GM19438 (cell line): ENCODE results near the gene MMP17.

Experiments used
- ATAC-seq: cut with Tn5 transposase; IDR thresholded peaks from one replicate; pipeline ENCODE4 v1.9.1; 2021; ENCODE audit warnings: low read depth; ENCODE audit not compliant: unreplicated experiment

Gene MMP17

GRCh38 chr12:131847456-131847855 is 19.3 kb downstream of the MMP17 start:
- ATAC-seq = no peak

DNA sequence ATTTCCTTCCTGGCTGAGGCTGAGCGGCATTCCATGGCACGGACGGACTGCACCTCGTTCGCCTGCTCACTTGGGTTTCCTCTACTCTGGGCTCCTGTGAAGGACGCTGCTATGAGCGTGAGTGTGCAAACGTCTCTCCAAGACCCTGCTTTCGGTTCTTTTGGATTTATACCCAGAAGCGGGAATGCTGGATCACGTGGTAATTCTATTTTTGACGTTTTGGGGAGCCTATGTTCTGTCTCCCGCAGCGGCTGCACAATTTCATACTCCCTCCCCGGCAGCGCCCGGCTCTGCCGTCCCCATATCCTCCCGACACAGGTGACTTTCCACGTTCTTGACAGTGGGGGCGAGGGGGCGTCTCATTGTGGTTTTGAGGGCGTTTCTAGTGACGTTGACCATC is 20.6 kb downstream of the MMP17 start:
- ATAC-seq = no peak

- no peak for ATAC-seq
Measured at GRCh38 chr12:131849700-131850553, 21.7 kb downstream of the MMP17 start.

DNA sequence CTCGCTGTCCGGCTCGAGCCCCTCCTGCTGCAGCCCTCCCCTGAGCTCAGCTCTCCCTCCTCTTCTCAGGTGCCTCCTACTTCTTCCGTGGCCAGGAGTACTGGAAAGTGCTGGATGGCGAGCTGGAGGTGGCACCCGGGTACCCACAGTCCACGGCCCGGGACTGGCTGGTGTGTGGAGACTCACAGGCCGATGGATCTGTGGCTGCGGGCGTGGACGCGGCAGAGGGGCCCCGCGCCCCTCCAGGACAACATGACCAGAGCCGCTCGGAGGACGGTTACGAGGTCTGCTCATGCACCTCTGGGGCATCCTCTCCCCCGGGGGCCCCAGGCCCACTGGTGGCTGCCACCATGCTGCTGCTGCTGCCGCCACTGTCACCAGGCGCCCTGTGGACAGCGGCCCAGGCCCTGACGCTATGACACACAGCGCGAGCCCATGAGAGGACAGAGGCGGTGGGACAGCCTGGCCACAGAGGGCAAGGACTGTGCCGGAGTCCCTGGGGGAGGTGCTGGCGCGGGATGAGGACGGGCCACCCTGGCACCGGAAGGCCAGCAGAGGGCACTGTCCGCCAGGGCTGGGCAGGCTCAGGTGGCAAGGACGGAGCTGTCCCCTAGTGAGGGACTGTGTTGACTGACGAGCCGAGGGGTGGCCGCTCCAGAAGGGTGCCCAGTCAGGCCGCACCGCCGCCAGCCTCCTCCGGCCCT is 22.8 kb downstream of the MMP17 start:
- ATAC-seq = no peak

DNA sequence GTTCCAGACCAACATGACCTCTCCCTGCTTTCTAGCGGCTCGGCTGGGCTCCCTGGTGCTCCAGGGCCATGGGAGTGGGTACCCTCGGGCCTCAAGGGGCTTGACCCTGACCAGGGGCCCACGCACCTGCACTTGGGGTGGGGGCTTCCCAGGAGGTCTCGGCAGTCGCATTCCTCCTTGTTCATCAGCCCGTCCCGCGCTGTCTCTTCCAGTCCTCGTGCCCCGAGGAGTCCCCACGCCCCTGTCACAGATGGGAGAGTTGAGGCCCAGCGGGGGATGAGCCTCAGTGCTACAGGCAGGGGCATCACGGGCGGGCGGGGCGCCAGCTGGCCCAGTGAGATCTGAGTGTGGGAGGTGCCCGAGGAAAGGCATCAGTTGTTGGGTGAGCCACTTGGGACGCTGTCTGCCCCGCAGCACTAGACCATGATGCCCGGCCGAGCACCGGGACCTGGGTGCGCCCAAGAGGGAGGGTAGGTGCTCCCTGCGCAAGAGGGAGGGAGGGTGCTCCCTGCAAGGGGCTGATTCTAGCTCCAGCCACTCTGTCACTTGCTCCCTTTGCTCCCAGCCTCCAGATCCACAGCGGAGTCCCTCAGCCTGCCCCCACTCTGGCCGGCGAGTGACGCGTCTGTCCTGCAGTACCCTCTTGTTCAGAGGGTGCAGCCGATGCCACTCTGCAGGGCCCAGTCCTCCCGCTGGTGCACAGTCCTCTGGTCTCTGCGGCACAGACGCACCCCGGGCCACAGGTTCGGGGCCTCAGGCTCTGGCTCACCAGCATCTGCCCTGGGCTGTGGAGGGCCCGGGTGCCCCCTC is 23.8 kb downstream of the MMP17 start:
- no peak for ATAC-seq

GRCh38 chr12:131852551-131853299 is 24.5 kb downstream of the MMP17 start:
- ATAC-seq = no peak

DNA sequence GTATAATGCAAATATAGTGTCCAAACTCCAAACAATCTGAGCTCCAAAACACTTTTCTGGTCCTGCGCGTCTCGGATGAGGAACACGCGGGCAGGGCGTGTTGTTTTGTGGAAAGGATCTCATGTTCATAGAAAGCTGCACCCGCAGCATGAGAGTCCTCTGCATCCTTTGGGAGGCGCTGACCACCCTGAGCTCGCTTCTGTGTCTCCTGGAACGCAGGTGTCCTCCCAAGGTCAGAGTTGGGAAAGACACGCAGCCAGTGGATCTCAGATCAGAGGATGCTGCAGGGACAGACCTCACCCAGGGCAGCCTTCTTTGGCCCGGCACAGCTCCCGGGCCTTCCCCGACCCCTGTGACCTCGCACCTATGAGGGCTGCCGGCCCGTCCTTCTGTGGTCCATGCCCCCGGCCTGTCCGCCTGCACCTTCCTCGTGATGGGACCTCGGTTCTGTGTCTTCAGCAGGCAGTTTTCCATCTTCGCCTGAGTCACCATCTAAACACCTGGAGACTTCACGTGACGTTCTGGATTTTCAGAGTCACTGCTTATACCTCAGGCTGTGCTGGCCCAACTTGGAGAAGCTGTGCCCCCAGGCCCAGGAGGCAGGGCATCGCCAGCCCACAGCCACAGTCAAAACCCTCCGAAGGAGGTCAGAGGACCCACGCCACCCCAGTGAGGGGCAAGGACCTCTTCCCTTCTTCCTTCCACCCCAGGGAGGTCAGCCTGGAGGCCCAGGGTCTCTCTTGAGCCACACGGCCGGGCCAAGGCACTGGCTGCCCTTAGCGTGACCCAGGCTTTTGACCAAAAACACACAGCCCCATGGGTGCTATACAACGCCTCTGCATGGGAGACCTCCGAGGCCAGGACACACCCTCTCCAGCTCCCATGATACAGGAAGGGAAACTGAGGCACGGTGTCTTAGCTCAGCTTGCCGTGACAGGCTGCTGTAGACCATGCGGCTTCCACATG is 25.9 kb downstream of the MMP17 start:
- ATAC-seq = no peak

- ATAC-seq = no peak
Measured at GRCh38 chr12:131854861-131855476, 26.8 kb downstream of the MMP17 start.

GRCh38 chr12:131855521-131856142 is 27.4 kb downstream of the MMP17 start:
- ATAC-seq = no peak

- no peak for ATAC-seq
Measured at GRCh38 chr12:131856366-131857097, 28.3 kb downstream of the MMP17 start.

DNA sequence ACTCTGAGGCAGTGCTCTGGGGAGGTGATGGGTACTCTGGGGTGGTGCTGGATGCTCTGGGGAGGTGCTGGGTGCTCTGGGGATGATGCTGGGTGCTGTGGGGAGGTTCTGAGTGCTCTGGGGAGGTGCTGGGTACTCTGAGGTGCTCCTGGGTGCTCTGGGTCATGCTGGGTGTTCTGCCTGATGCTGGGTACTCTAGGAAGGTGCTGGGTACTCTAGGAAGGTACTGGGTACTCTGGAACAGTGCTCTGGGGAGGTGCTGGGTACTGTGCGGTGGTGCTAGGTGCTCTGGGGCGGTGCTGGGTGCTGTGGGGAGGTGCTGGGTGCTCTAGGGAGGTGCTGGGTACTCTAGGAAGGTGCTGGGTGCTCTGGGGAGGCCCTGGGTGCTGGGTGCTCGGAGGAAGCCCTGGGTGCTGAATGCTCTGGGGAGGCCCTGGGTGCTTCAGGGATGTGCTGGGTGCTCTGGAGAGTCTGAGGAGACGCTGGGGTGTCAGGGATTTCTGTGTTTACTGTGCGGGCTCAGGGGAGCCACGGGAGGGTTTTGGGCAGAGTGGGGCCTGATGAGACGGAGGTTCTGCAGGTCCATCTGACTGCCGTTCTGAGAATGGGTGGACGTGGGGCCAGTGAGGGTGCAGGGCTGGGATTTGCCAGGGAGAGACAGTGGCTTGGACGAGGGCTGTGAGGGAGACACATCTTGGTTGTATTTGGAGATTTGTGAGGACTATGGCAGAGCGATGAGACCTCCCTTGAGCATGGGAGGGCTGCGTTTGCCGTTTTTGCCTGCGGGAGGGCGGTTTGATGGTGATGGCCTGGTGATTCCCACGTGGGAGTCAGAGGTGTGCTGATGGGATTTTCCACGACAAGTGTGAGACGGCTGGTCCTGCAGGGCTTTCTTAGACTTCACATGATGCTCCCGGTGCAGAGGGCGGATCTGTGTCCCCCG is 30.0 kb downstream of the MMP17 start:
- ATAC-seq = no peak

DNA sequence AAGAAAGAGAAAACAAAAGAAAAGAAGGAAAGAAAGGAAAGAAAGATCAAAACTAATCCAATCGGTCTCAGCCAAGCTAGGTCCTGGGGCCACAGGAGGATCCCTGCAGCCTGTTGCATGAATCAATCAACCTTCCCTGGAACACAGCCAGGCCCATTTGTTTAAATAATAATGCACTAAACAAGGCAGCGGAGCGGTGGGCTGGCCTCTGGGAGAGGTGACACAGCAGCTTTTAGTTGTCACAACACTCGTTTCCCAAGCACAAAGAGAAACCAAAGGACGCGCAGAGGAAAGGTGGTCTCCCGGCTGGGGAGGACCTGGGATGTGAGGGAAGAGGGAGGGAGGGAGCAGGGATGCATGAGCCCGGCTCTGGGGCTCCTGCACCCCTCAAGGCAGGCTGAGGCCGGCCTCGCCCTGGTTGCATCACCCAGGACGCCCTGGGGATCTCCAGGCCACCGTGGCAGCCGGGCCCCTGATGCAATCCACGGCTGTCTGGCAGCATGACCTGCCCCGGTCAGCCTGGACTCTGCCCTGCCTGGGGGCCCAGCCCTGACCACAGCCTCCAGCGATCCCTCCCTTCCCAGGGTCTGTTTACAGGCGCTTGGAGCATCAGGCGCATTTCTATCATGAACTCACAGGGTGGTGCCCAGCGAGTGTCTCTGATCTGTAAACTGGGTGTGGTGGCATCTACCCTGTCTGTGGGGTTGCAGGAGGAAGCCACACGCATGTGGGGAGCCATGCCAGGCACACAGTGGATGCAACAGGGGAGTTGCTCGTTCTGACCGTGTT is 32.5 kb downstream of the MMP17 start:
- no peak for ATAC-seq

DNA sequence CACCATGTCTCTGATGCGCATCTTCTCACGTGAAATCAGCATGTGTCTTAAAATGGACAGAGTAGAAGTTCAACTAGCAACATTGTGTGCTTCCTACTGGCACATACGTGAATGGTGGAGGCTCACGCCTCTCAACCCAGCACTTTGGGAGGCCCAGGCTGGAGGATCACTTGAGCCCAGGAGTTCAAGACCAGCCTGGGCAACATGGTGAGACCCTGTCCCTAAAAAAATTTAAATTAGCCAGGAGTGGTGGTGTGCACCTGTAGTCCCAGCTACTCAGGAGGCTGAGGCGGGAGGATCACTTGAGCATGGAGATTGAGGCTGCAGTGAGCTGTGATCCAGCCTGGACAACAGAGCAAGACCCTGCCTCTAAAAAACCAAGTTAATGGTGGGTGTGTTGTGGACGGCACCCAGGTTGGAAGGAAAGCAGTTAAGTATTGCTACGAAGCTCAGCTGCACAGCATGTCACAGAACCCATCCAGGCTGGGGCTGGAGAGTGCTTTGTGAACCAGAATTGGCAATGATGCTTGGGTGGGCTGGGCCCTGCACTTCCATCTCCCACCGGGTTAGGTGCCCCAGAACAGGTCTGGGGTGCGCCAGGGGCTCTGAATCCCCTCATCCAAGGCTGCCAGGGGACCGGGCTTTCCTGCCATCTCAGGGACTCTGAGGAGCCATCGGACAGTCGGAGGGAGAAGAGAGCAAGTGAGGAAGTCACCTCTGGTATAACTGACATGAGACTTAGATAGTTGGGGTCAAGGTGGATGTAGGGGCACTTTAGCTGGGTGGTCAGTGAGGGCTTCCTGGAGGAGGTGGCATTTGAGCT is 33.3 kb downstream of the MMP17 start:
- no peak for ATAC-seq

- no peak for ATAC-seq
Measured at GRCh38 chr12:131862084-131862441, 33.9 kb downstream of the MMP17 start.

DNA sequence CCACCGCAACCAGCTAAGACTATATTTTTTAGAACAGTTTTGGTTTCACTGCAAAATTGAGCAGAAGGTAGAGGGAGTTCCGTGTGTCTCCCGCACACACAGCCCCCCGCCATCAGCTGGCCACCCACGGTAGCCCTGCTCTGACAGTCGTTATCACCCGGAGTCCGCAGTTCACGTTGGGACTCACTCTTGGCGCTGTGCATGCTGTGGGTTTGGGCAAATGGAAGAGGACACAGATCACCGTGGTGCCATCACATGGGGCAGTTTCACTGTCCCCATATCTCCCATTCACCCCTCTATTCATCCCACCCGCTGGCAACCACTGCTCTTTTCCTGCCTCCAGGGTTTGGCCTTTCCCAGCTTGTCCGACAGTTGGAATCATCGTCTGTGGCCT is 34.4 kb downstream of the MMP17 start:
- no peak for ATAC-seq
